Activated B cell treated with CpG ODN at 0.5 μM for 24 hours (primary cell): ENCODE results near the gene MLPH. TPM values are rescaled to one million over a fixed set of nuclear protein-coding genes. Genes with fewer than 3 reads are reported as not detected.

Experiments
- ATAC-seq: fragments of 200-7000 bp; cut with Tn5 transposase; one replicate; pipeline ENCODE4 v1.10.0; 2021; ENCODE audit warnings: low read depth, mild to moderate bottlenecking, moderate library complexity
- CTCF ChIA-PET: fragments of 350-600 bp; sonication (Branson Sonifier 250); formaldehyde crosslinking; loops from one replicate; lab custom pipeline; 2021; ENCODE audit warnings: antibody characterized with exemption; lab: Charles Lee
- POLR2A ChIA-PET: fragments of 350-600 bp; sonication (Branson Sonifier 250); formaldehyde crosslinking; loops from one replicate; lab custom pipeline; 2021; ENCODE audit warnings: antibody characterized with exemption; lab: Charles Lee
- DNase-seq: peaks from one replicate; pipeline ENCODE4 v3.0.0; 2022
- H3K27ac Mint-ChIP-seq: one replicate; pipeline ENCODE4 v1.8.0; 2020; ENCODE audit warnings: mixed read lengths
- H3K27me3 Mint-ChIP-seq: one replicate; pipeline ENCODE4 v1.8.0; 2021; ENCODE audit warnings: mixed read lengths
- H3K36me3 Mint-ChIP-seq: one replicate; pipeline ENCODE4 v1.8.0; 2021; ENCODE audit warnings: low read depth, mixed read lengths
- H3K4me1 Mint-ChIP-seq: one replicate; pipeline ENCODE4 v1.8.0; 2021; ENCODE audit warnings: mixed read lengths
- H3K4me3 Mint-ChIP-seq: one replicate; pipeline ENCODE4 v1.8.0; 2020; ENCODE audit warnings: mild to moderate bottlenecking, mixed read lengths
- H3K9me3 Mint-ChIP-seq: one replicate; pipeline ENCODE4 v1.8.0; 2020; ENCODE audit warnings: mixed read lengths
- CTCF ChIP-seq: fragments of 200-600 bp; IDR thresholded peaks from one replicate; pipeline ENCODE4 v1.8.0; 2022; ENCODE audit warnings: antibody characterized with exemption, mild to moderate bottlenecking
- intact Hi-C: fragments of 100-400 bp; cut with micrococcal nuclease; formaldehyde crosslinking; loops from one replicate; pipeline ENCODE4 v1.15.1; 2024
- total RNA-seq: library from RNA; stranded (reverse); gene quantifications from 2 replicates; pipeline ENCODE4 v1.2.3, GENCODE V29; 2022

The MLPH gene
- total RNA-seq, 1 donor from 2014 or later: not detected

DNA sequence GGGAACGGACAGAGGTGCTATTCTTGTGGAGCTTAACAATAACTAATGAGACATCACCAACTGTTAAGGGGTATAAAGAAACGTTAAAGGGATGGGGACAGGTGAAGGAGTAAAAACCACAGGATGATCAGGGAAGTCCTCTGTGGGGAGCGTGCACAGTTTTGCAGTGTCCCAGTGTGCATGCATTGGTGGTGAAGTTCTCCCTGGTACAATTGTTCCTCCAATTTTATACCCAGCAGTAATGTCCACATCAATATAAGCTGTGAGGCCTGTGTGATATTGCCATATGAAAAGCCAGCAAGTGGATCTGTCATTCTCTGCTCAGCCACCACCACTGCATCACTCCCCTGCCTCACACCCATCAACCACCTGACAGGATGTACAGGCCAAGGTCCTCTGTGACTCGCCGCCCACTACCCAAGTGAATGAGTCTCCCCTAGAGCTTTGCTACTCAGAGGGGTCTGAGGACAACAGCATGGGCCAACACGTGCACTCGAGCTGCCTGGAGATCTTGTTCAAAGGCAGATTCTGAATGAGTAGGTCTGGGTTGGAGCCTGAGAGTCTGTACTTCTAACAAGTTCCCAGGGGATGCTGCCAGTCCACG is 4.6 kb downstream of the MLPH start:
- H3K4me1 Mint-ChIP-seq: no peaks in the 10 kb centered on the region
- intact Hi-C loops: no loop called here
- peaks cover 20% of the 10 kb centered on the region for H3K9me3 Mint-ChIP-seq
- no peak for ATAC-seq
- no peak for DNase-seq
- TF ChIP-seq CTCF: no peak
- ChIA-PET CTCF (no interaction called here), POLR2A (no interaction called here)
- H3K27ac Mint-ChIP-seq: no peak overlapping the region
- H3K4me3 Mint-ChIP-seq: no peak overlapping the region
- peaks cover 32% of the 10 kb centered on the region for H3K27me3 Mint-ChIP-seq
- no peaks in the 10 kb centered on the region for H3K36me3 Mint-ChIP-seq

DNA sequence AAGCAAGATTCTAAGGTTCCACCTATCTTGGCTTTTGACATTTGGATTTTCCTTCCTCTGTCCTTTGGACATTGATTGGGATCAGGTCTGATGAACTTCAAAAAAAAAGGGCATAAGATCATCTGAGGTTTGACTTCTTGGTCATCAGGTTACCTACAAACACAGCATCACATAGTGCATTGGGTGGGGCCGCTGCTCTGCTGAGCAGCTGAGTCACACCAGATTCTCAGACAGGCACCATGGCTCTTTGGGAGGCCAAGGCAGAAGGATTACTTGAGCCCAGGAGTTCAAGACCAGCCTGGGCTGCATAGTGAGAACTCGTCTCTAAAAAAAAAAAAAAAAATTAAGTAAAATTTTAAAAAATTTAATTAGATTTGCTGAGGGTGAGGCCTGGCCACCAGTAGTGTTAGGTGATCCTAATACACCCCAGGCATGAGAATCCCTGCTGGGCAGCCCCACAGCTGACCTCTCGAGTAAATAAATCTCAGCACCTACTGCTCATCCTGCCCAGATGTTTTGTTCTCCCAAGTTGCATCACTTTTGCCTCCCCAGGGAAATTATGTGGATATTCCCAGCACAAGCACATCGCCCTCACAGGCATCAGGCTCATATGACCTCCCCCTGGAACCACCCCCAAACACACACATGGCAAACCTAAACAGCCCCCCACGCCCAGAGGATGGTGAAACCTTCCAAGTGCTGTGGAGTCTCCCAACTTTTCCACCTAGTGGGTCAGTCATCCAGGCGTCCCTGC is 5.3 kb downstream of the MLPH start:
- intact Hi-C loops: no loop called here
- no peaks in the 10 kb centered on the region for H3K36me3 Mint-ChIP-seq
- ChIA-PET CTCF (no interaction called here), POLR2A (no interaction called here)
- ATAC-seq (no peak), DNase-seq (no peak)
- peaks cover 31% of the 10 kb centered on the region for H3K27me3 Mint-ChIP-seq
- TF ChIP-seq CTCF: no peak
- H3K9me3 Mint-ChIP-seq: peaks cover 20% of the 10 kb centered on the region
- no peak overlapping the region for H3K4me3 Mint-ChIP-seq
- no peaks in the 10 kb centered on the region for H3K4me1 Mint-ChIP-seq
- H3K27ac Mint-ChIP-seq: no peak overlapping the region

DNA sequence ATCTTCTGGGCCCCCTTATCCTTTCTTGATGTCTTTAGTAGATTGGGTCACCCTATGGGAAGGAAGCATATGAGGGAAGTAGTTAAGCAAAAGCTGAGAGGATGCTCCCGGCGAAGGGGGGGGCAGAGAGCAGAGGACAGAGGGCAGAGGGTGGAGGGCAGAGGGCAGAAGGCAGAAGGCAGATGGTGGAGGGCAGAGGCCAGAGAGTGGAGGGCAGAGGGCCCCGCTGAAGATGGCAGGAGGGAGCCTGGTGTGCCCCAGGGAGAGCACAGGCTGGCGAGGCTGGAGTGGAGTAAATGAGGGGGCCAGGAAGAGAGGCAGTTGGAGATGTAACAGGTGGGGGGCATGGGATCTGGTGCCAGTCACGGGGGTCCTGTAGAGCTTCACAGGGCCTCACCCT is 7.0 kb downstream of the MLPH start:
- intact Hi-C loops: no loop called here
- POLR2A ChIA-PET: no interaction called here
- CTCF ChIA-PET: no interaction called here
- Mint-ChIP-seq H3K4me1 (no peaks in the 10 kb centered on the region), H3K9me3 (peaks cover 20% of the 10 kb centered on the region), H3K27ac (no peak overlapping the region), H3K4me3 (no peak overlapping the region), H3K36me3 (no peaks in the 10 kb centered on the region), H3K27me3 (peaks cover 25% of the 10 kb centered on the region)
- no peak for TF ChIP-seq CTCF
- ATAC-seq: no peak
- no peak for DNase-seq

- no peak for DNase-seq
- Mint-ChIP-seq H3K4me1 (no peaks in the 10 kb centered on the region), H3K36me3 (no peaks in the 10 kb centered on the region), H3K27me3 (peaks cover 20% of the 10 kb centered on the region), H3K9me3 (peaks cover 15% of the 10 kb centered on the region), H3K4me3 (no peak overlapping the region), H3K27ac (no peak overlapping the region)
- no peak for ATAC-seq
- intact Hi-C loops: no loop called here
- CTCF ChIA-PET: no interaction called here
- POLR2A ChIA-PET: no interaction called here
- TF ChIP-seq CTCF: no peak
Observed at GRCh38 chr2:237495521-237496117, 8.6 kb downstream of the MLPH start.

DNA sequence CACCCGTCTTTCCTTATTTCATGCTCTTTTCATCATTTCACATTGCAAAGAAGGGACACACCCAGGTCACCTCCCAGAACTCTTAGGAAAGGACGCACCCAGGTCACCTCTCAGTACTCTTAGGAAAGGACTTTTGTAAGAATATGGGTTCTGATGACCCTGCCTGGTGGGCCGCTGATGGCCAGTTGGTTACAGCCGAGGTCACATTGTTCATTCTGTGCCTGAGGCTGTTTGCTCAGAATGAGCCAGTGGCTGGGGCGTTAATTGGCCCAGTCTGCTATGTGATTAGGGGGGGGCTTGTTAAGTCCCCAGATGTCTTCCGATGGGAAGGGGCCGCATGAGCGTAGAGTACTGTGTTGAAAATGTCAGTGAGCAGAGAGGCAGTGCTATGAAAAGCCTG is 9.4 kb downstream of the MLPH start:
- Mint-ChIP-seq H3K27ac (no peak overlapping the region), H3K27me3 (peaks cover 26% of the 10 kb centered on the region), H3K9me3 (peaks cover 11% of the 10 kb centered on the region), H3K4me3 (no peak overlapping the region), H3K4me1 (no peaks in the 10 kb centered on the region), H3K36me3 (no peaks in the 10 kb centered on the region)
- TF ChIP-seq CTCF: no peak
- DNase-seq (no peak), ATAC-seq (no peak)
- ChIA-PET CTCF (no interaction called here), POLR2A (no interaction called here)
- intact Hi-C loops: no loop called here
